GM18951 (cell line): ENCODE results near the gene ZBTB7C.
"Not testable (repeated sequence)": the region's sequence is repeated elsewhere in the genome, so short reads cannot be mapped to it uniquely, and the experiment has no call there.

Experiments used
- POLR2A ChIP-seq: IDR thresholded peaks from 4 replicates; pipeline ENCODE4 v1.6.1; 2011; ENCODE audit warnings: mild to moderate bottlenecking; ENCODE audit not compliant: insufficient read length, insufficient read depth; ENCODE audit errors: extremely low read depth
- in situ Hi-C: fragments of 300-500 bp; cut with MboI; formaldehyde crosslinking; loops from one replicate; pipeline ENCODE4 v1.12.0; 2022; ENCODE audit warnings: low sequenced_read_pairs, mixed read lengths, inconsistent platforms; ENCODE audit not compliant: unreplicated experiment

ZBTB7C gene

GRCh38 chr18:48293954-48294898 lies 115.0 kb downstream of the ZBTB7C start:
- in situ Hi-C loops = no loop called here
- TF ChIP-seq POLR2A = no peak

- in situ Hi-C loops = no loop called here
- no peak for TF ChIP-seq POLR2A
Observed at GRCh38 chr18:48292782-48293424, 116.3 kb downstream of the ZBTB7C start.

- in situ Hi-C loops = no loop called here
- TF ChIP-seq POLR2A = no peak
Observed at GRCh38 chr18:48292229-48292628, 117.0 kb downstream of the ZBTB7C start.

- in situ Hi-C loops = no loop called here
- TF ChIP-seq POLR2A = no peak
Observed at GRCh38 chr18:48290162-48290926, 118.8 kb downstream of the ZBTB7C start.

- no peak for TF ChIP-seq POLR2A
- in situ Hi-C loops = no loop called here
Observed at GRCh38 chr18:48284743-48285142, 124.4 kb downstream of the ZBTB7C start.

GRCh38 chr18:48284011-48284410 lies 125.2 kb downstream of the ZBTB7C start:
- in situ Hi-C loops = not testable (repeated sequence)

GRCh38 chr18:48281460-48281859 lies 127.7 kb downstream of the ZBTB7C start:
- in situ Hi-C loops = not testable (repeated sequence)

- in situ Hi-C loops = no loop called here
- TF ChIP-seq POLR2A = no peak
Observed at GRCh38 chr18:48279312-48279711, 129.9 kb downstream of the ZBTB7C start.

GRCh38 chr18:48278081-48278480 lies 131.1 kb downstream of the ZBTB7C start:
- TF ChIP-seq POLR2A = no peak
- in situ Hi-C loops = no loop called here

- in situ Hi-C loops = no loop called here
- no peak for TF ChIP-seq POLR2A
Observed at GRCh38 chr18:48274301-48274700, 134.9 kb downstream of the ZBTB7C start.

- TF ChIP-seq POLR2A = no peak
- in situ Hi-C loops = no loop called here
Observed at GRCh38 chr18:48270929-48271328, 138.3 kb downstream of the ZBTB7C start.

GRCh38 chr18:48265328-48265727 lies 143.9 kb downstream of the ZBTB7C start:
- no peak for TF ChIP-seq POLR2A
- in situ Hi-C loops = no loop called here

GRCh38 chr18:48263914-48264902 lies 145.0 kb downstream of the ZBTB7C start:
- no peak for TF ChIP-seq POLR2A
- in situ Hi-C loops = no loop called here
